GM23338 (cell line): ENCODE data around the gene OR2G2. TPM values are rescaled to one million over a fixed set of nuclear protein-coding genes. Genes with fewer than 3 reads are reported as not detected.

Experiments
- ATAC-seq: fragments of 200-7000 bp; cut with Tn5 transposase; 3 replicates; pipeline ENCODE4 v1.9.1; 2020
- DNase-seq: peaks from one replicate; pipeline ENCODE4 v3.0.0-alpha.2; 2015; ENCODE audit warnings: low spot score
- H2AFZ ChIP-seq: fragments of 200-600 bp; sonication (generic); 2 replicates; pipeline ENCODE4 v1.8.0; 2016; ENCODE audit warnings: antibody characterized with exemption, mild to moderate bottlenecking, moderate library complexity
- H3F3A ChIP-seq: fragments of 200-600 bp; sonication (generic); replicated peaks from 2 replicates; pipeline ENCODE4 v1.8.0; 2017; ENCODE audit warnings: antibody characterized with exemption, mixed run types, low read depth
- H3K27ac ChIP-seq: fragments of 200-600 bp; sonication (generic); 2 replicates; pipeline ENCODE4 v1.6.1; 2016; ENCODE audit warnings: low read depth
- H3K27me3 ChIP-seq: fragments of 200-600 bp; sonication (generic); 2 replicates; pipeline ENCODE4 v1.8.0; 2016; ENCODE audit warnings: mild to moderate bottlenecking, mixed run types, moderate library complexity; ENCODE audit not compliant: insufficient read depth
- H3K36me3 ChIP-seq: fragments of 200-600 bp; sonication (generic); 2 replicates; pipeline ENCODE4 v1.8.0; 2016; ENCODE audit warnings: mild to moderate bottlenecking; ENCODE audit not compliant: insufficient read depth
- H3K4me1 ChIP-seq: fragments of 200-600 bp; sonication (generic); 2 replicates; pipeline ENCODE4 v1.8.0; 2016; ENCODE audit warnings: mild to moderate bottlenecking, moderate library complexity; ENCODE audit not compliant: insufficient read depth
- H3K4me2 ChIP-seq: fragments of 200-600 bp; sonication (generic); 2 replicates; pipeline ENCODE4 v1.7.1; 2017; ENCODE audit warnings: mixed run types
- H3K4me3 ChIP-seq: fragments of 200-600 bp; sonication (generic); 2 replicates; pipeline ENCODE4 v1.6.1; 2016; ENCODE audit warnings: mixed run types
- H3K79me2 ChIP-seq: fragments of 200-600 bp; sonication (generic); replicated peaks from 2 replicates; pipeline ENCODE4 v1.8.0; 2017; ENCODE audit warnings: mild to moderate bottlenecking; ENCODE audit not compliant: insufficient read depth
- H3K9me2 ChIP-seq: fragments of 200-600 bp; sonication (generic); 2 replicates; pipeline ENCODE4 v1.8.0; 2017; ENCODE audit not compliant: insufficient read depth
- H4K20me1 ChIP-seq: fragments of 200-600 bp; sonication (generic); replicated peaks from 2 replicates; pipeline ENCODE4 v1.8.0; 2017; ENCODE audit warnings: mild to moderate bottlenecking; ENCODE audit not compliant: insufficient read depth
- H3K27ac Mint-ChIP-seq: 2 replicates; pipeline ENCODE4 v1.8.0; 2020; ENCODE audit warnings: inconsistent platforms, mild to moderate bottlenecking, moderate library complexity, mixed read lengths
- H3K27me3 Mint-ChIP-seq: 3 replicates; pipeline ENCODE4 v1.8.0; 2022; ENCODE audit warnings: low read depth, mild to moderate bottlenecking, moderate library complexity, mixed read lengths, inconsistent platforms; ENCODE audit not compliant: insufficient read depth, poor library complexity
- H3K36me3 Mint-ChIP-seq: 3 replicates; pipeline ENCODE4 v1.8.0; 2021; ENCODE audit warnings: low read depth, mild to moderate bottlenecking, inconsistent platforms, moderate library complexity, mixed read lengths
- H3K4me1 Mint-ChIP-seq: 3 replicates; pipeline ENCODE4 v1.8.0; 2020; ENCODE audit warnings: mild to moderate bottlenecking, inconsistent platforms, mixed read lengths
- H3K4me3 Mint-ChIP-seq: 3 replicates; pipeline ENCODE4 v1.8.0; 2021; ENCODE audit warnings: moderate library complexity, mild to moderate bottlenecking, inconsistent platforms, mixed read lengths
- H3K9me3 Mint-ChIP-seq: 3 replicates; pipeline ENCODE4 v1.8.0; 2020; ENCODE audit warnings: moderate library complexity, mild to moderate bottlenecking, inconsistent platforms, mixed read lengths
- CREB1 ChIP-seq: fragments of 250-450 bp; sonication (Bioruptor Pico); IDR thresholded peaks from 2 replicates; pipeline ENCODE4 v1.5.0; 2020; ENCODE audit warnings: low read depth, mild to moderate bottlenecking, moderate library complexity
- EZH2 ChIP-seq: fragments of 200-600 bp; sonication (generic); IDR thresholded peaks from one replicate; pipeline ENCODE4 v1.8.0; 2017; ENCODE audit warnings: antibody characterized with exemption, mild to moderate bottlenecking, low read depth; ENCODE audit not compliant: unreplicated experiment
- EZH2phosphoT487 ChIP-seq: fragments of 200-600 bp; sonication (generic); IDR thresholded peaks from one replicate; pipeline ENCODE4 v1.8.1; 2018; ENCODE audit warnings: antibody characterized with exemption; ENCODE audit not compliant: unreplicated experiment
- JUNB ChIP-seq: IDR thresholded peaks from one replicate; pipeline ENCODE4 v1.6.1; 2016; ENCODE audit warnings: antibody characterized with exemption; ENCODE audit not compliant: unreplicated experiment
- NANOG ChIP-seq: IDR thresholded peaks from 2 replicates; pipeline ENCODE4 v1.6.1; 2016; ENCODE audit warnings: antibody characterized with exemption, borderline replicate concordance
- POLR2AphosphoS5 ChIP-seq: IDR thresholded peaks from 2 replicates; pipeline ENCODE4 v1.6.1; 2016; ENCODE audit warnings: antibody characterized with exemption, low read depth
- REST ChIP-seq: IDR thresholded peaks from one replicate; pipeline ENCODE4 v1.6.1; 2018; ENCODE audit warnings: antibody characterized with exemption; ENCODE audit not compliant: unreplicated experiment
- STAT1 ChIP-seq: IDR thresholded peaks from one replicate; pipeline ENCODE4 v1.6.1; 2016; ENCODE audit warnings: antibody characterized with exemption; ENCODE audit not compliant: unreplicated experiment
- ZNF114 ChIP-seq: fragments of 250-450 bp; sonication (Bioruptor Pico); IDR thresholded peaks from 2 replicates; pipeline ENCODE4 v1.5.0; 2020; ENCODE audit warnings: mild to moderate bottlenecking, moderate library complexity
- ZNF331 ChIP-seq: fragments of 250-450 bp; sonication (Bioruptor Pico); IDR thresholded peaks from 2 replicates; pipeline ENCODE4 v1.5.0; 2020; ENCODE audit warnings: low read depth, mild to moderate bottlenecking, moderate library complexity
- polyA plus RNA-seq: library from polyadenylated mRNA; unstranded; fragments of >200 nt; fragmentation: Nextera tagmentation; extraction: Ambion mirVana; gene quantifications from 2 replicates; pipeline ENCODE4 v1.2.1, GENCODE V29; 2016
- total RNA-seq: library from RNA; depleted of rRNA; stranded (reverse); fragments of >200 nt; shearing (Covaris generic); gene quantifications from 2 replicates; pipeline ENCODE4 v1.2.3, GENCODE V29; 2014
- TF ChIP-seq, protein P1 (sequence below): fragments of 250-450 bp; sonication (Bioruptor Pico); IDR thresholded peaks from 2 replicates; pipeline ENCODE4 v1.5.0; 2020; ENCODE audit warnings: mild to moderate bottlenecking, moderate library complexity
- TF ChIP-seq, protein P2 (sequence below), 2 experiments: fragments of 200-600 bp in 1 of 2; sonication (generic) in 1 of 2; conservative IDR thresholded peaks; 2 replicates each; pipeline versions ENCODE4 v1.5.1 to v1.6.1; 2016 to 2017; ENCODE audit warnings: antibody characterized with exemption in 2 of 2, low read depth in 2 of 2, mild to moderate bottlenecking in 2 of 2, moderate library complexity in 1 of 2
- TF ChIP-seq, protein P3 (sequence below): IDR thresholded peaks from 2 replicates; pipeline ENCODE4 v1.6.1; 2016; ENCODE audit warnings: antibody characterized with exemption

Gene OR2G2
- total and polyA plus RNA-seq, 2 experiments from 2014 or later = not detected

GRCh38 chr1:247562198-247562597 is 26.0 kb upstream of the OR2G2 start:
- Mint-ChIP-seq H3K4me1 (peaks cover 10% of the 10 kb centered on the region), H3K36me3 (no peaks in the 10 kb centered on the region), H3K27ac (no peak overlapping the region), H3K4me3 (no peak overlapping the region), H3K27me3 (no peaks in the 10 kb centered on the region), H3K9me3 (peaks cover under 1% of the 10 kb centered on the region; the same call in 1 of the 3 replicates)
- H3K27ac ChIP-seq = no peak overlapping the region
- no peaks in the 10 kb centered on the region for H3K36me3 ChIP-seq
- peaks cover 9% of the 10 kb centered on the region for H3K4me1 ChIP-seq
- H3K4me2 ChIP-seq = peak overlapping the region; percentile 12; the same call in 1 of the 2 replicates
- no peaks in the 10 kb centered on the region for H3K27me3 ChIP-seq
- TF ChIP-seq JUNB (no peak), NANOG (no peak), ZNF114 (CRISPR knock-in tag) (no peak), CREB1 (no peak), POLR2AphosphoS5 (no peak), EZH2 (no peak), EZH2phosphoT487 (no peak), STAT1 (no peak), ZNF331 (CRISPR knock-in tag) (no peak), REST (no peak)
- TF ChIP-seq, protein P1, sequence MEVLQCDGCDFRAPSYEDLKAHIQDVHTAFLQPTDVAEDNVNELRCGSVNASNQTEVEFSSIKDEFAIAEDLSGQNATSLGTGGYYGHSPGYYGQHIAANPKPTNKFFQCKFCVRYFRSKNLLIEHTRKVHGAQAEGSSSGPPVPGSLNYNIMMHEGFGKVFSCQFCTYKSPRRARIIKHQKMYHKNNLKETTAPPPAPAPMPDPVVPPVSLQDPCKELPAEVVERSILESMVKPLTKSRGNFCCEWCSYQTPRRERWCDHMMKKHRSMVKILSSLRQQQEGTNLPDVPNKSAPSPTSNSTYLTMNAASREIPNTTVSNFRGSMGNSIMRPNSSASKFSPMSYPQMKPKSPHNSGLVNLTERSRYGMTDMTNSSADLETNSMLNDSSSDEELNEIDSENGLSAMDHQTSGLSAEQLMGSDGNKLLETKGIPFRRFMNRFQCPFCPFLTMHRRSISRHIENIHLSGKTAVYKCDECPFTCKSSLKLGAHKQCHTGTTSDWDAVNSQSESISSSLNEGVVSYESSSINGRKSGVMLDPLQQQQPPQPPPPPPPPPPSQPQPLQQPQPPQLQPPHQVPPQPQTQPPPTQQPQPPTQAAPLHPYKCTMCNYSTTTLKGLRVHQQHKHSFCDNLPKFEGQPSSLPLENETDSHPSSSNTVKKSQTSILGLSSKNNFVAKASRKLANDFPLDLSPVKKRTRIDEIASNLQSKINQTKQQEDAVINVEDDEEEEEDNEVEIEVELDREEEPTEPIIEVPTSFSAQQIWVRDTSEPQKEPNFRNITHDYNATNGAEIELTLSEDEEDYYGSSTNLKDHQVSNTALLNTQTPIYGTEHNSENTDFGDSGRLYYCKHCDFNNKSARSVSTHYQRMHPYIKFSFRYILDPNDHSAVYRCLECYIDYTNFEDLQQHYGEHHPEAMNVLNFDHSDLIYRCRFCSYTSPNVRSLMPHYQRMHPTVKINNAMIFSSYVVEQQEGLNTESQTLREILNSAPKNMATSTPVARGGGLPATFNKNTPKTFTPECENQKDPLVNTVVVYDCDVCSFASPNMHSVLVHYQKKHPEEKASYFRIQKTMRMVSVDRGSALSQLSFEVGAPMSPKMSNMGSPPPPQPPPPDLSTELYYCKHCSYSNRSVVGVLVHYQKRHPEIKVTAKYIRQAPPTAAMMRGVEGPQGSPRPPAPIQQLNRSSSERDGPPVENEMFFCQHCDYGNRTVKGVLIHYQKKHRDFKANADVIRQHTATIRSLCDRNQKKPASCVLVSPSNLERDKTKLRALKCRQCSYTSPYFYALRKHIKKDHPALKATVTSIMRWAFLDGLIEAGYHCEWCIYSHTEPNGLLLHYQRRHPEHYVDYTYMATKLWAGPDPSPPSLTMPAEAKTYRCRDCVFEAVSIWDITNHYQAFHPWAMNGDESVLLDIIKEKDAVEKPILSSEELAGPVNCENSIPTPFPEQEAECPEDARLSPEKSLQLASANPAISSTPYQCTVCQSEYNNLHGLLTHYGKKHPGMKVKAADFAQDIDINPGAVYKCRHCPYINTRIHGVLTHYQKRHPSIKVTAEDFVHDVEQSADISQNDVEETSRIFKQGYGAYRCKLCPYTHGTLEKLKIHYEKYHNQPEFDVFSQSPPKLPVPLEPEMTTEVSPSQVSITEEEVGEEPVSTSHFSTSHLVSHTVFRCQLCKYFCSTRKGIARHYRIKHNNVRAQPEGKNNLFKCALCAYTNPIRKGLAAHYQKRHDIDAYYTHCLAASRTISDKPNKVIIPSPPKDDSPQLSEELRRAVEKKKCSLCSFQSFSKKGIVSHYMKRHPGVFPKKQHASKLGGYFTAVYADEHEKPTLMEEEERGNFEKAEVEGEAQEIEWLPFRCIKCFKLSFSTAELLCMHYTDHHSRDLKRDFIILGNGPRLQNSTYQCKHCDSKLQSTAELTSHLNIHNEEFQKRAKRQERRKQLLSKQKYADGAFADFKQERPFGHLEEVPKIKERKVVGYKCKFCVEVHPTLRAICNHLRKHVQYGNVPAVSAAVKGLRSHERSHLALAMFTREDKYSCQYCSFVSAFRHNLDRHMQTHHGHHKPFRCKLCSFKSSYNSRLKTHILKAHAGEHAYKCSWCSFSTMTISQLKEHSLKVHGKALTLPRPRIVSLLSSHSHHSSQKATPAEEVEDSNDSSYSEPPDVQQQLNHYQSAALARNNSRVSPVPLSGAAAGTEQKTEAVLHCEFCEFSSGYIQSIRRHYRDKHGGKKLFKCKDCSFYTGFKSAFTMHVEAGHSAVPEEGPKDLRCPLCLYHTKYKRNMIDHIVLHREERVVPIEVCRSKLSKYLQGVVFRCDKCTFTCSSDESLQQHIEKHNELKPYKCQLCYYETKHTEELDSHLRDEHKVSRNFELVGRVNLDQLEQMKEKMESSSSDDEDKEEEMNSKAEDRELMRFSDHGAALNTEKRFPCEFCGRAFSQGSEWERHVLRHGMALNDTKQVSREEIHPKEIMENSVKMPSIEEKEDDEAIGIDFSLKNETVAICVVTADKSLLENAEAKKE (CRISPR knock-in tag) = no peak
- TF ChIP-seq, protein P2, sequence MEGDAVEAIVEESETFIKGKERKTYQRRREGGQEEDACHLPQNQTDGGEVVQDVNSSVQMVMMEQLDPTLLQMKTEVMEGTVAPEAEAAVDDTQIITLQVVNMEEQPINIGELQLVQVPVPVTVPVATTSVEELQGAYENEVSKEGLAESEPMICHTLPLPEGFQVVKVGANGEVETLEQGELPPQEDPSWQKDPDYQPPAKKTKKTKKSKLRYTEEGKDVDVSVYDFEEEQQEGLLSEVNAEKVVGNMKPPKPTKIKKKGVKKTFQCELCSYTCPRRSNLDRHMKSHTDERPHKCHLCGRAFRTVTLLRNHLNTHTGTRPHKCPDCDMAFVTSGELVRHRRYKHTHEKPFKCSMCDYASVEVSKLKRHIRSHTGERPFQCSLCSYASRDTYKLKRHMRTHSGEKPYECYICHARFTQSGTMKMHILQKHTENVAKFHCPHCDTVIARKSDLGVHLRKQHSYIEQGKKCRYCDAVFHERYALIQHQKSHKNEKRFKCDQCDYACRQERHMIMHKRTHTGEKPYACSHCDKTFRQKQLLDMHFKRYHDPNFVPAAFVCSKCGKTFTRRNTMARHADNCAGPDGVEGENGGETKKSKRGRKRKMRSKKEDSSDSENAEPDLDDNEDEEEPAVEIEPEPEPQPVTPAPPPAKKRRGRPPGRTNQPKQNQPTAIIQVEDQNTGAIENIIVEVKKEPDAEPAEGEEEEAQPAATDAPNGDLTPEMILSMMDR (conservative IDR thresholded peaks at IDR 0.05; ENCODE audit: low read depth in 2 of 2) = no peak
- TF ChIP-seq, protein P3, sequence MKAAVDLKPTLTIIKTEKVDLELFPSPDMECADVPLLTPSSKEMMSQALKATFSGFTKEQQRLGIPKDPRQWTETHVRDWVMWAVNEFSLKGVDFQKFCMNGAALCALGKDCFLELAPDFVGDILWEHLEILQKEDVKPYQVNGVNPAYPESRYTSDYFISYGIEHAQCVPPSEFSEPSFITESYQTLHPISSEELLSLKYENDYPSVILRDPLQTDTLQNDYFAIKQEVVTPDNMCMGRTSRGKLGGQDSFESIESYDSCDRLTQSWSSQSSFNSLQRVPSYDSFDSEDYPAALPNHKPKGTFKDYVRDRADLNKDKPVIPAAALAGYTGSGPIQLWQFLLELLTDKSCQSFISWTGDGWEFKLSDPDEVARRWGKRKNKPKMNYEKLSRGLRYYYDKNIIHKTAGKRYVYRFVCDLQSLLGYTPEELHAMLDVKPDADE = no peak
- no peak for DNase-seq
- H3K4me3 ChIP-seq = no peak overlapping the region
- H4K20me1 ChIP-seq = no peaks in the 10 kb centered on the region
- no peaks in the 10 kb centered on the region for H3K79me2 ChIP-seq
- no peaks in the 10 kb centered on the region for H3K9me2 ChIP-seq
- peak overlapping the region; percentile 97 for H2AFZ ChIP-seq
- H3F3A ChIP-seq = no peaks in the 10 kb centered on the region
- peak; percentile 64 for ATAC-seq
